GM21390 (cell line): Measurements from ENCODE around the gene PRR20B.
"Not testable (repeated sequence)": the region's sequence is repeated elsewhere in the genome, so short reads cannot be mapped to it uniquely, and the experiment has no call there.

Source experiments
- ATAC-seq: cut with Tn5 transposase; IDR thresholded peaks from one replicate; pipeline ENCODE4 v1.9.1; 2021; ENCODE audit not compliant: unreplicated experiment

The PRR20B gene

DNA sequence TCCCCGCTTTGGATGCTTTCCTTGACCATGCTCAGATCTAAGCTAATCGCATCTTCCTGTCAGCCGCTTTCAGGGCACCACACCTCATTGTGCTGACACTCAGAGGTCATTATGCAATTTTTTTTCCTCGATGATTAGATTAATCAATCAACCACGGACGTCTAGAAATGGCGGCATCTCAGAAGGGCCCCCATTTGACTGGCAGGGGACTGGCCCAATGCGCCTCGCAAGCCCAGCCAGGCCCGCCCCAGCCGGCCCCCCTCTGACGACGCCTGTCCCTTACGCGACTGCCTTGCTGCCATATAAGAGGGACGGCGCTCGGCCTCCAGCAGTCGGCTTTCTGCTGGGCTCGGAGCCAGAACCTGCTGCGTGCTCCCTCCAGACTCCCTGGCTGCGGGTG lies at the start of gene PRR20B:
Gene PRR20B, plus strand, starts transcription at position 301 of the 400 bp plus-strand sequence. CDS start 387 bp downstream, outside the sequence.
- ATAC-seq, result not testable (repeated sequence)

DNA sequence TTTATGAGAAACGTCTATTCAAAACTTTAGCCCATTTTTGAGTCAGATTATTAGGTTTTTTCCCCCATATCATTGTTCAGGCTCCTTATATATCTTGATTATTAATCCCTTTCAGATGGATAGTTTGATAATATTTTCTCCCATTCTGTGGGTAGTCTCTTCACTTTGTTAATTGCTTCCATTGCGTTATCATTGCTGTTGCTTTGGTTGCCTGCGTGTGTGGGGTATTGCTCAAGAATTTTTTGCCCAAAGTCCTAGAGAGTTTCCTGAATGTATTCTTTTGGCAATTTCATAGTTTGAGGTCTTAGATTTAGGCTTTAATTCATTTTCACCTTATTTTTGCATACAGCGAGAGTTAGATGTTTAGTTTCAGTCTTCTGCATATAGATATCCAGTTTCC lies 32.3 kb upstream of the PRR20B start:
- ATAC-seq, result no peak

DNA sequence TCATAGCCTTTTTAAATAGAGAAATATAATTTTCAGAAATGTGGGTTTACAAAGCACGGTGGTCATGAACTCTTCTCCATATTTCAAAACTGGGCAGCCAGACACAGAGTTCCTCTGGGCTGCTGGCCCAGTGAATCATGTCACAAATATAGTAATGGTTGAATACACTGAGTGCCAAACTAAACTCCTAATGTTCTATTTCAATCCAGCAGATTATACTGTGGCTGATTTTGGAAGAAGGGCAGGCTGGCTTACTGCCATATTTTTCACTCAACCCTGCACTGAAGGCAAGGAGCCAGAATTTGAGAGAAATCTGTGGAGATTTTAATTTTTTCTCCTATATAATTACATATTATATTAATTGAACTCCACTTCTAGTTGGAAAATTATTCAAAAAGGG lies 23.6 kb upstream of the PRR20B start:
- no peak for ATAC-seq

DNA sequence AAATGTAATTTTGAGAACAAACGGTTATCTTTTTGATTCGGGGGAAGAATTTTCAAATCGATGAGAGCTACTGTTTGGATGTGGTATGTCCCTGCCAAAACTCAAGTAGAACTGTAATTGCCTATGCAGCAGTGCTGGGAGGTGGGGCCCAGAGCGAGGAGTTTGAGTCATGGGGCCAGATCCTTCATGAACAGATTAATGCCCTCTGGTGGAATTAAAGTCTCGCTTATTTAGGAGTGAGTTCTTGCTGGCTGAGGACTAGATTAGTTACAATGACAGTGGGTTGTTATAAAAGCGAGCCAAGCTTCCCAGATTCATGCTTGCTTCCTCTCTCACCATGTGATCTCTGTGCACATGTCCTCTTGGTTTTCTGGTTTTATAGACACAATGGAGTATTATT lies 18.4 kb upstream of the PRR20B start:
- no peak for ATAC-seq

DNA sequence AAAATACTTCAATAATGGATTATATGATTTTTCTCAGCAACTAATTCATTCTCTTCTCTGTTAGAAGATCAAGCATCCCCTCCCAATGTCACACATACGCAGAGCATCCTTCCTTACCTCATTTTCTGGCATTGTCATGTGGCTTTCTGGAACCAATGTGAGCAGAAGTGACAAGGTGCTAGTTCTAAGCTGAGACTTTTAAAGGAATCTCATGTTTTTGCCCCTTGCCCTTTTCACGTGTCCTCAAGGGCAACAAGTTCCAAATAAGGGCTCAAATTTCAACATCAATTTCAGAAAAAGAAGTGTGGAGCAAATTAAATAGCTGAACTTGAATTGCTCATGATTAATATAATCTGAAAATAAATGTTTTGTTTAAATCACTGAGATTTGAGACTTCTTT lies 11.2 kb upstream of the PRR20B start:
- no peak for ATAC-seq

DNA sequence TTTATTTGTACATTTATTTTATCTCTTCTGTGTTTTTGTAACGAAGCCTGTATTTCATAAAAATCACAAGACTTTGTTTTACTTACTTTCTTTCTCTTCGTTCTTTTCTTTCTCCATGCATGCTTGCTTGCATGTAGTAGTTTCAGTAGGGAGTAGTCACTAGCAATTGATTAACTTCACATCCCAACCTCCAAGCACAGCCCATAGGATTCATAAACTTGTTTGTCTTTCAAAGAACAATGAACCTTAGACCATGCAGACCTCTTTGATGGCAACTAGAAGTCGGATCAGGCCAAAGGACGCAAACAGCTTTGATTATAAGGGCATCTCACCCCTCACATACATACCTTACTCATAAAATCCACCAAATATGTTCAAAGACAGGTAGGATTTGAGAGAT lies 9.7 kb upstream of the PRR20B start:
- no peak for ATAC-seq

DNA sequence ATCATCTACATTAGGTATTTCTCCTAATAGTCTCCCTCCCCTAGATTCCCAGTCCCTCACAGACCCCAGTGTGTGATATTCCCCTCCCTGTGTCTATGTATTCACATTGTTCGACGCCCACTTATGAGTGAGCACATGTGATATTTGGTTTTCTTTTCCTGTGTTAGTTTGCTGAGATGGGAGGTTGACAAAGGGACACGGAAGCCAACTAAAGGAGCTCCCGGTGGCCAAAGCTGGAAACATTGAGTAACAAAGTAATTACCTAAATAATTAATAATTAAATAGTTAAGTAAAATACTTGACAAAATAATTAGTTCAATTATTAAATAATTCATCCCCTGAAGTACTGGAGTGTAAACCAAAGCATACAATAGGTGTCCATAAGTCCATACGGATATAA lies 8.3 kb upstream of the PRR20B start:
- no peak for ATAC-seq

DNA sequence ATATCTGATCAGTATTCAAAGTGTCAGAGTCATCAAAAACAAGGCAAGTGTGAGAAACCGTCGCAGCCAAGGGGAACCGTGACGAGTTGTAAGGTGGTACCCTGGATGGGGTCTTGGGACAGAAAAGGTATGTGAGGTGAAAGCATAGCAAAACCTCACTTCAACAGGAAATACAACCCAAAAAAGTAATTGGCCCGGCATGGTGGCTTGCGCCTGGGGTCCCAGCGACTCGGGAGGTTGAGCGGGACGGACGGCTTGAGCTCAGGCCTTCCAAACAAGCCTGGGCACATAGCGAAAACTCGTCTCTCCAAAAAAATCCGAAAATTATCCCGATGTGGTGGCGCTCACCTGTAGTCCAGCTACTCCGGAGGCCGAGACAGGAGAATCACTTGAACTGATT lies 7.5 kb upstream of the PRR20B start:
- ATAC-seq, result not testable (repeated sequence)

DNA sequence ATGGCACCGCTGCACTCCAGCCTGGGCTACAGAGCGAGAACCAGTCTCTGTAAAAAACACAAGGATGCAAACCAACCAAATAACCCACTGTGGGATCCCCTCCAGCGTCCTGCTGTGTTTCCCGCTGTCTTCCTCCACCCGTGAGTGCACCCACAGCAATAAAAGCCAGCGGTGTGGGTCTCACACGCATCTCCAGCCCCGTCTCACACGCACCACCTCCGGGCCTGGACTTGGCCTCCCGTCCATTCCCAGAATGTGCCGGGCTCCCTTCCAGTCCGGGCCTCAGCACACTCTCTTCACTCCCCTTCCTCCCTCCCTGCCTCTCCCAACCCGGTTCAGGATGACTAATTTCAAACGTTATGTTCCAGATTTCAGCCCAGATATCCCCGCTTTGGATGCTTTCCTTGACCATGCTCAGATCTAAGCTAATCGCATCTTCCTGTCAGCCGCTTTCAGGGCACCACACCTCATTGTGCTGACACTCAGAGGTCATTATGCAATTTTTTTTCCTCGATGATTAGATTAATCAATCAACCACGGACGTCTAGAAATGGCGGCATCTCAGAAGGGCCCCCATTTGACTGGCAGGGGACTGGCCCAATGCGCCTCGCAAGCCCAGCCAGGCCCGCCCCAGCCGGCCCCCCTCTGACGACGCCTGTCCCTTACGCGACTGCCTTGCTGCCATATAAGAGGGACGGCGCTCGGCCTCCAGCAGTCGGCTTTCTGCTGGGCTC lies 6.9 kb upstream of the PRR20B start, which contains the start of gene PRR20A:
Gene PRR20A, plus strand, starts transcription at position 684 of the 734 bp plus-strand sequence. CDS start 387 bp downstream, outside the sequence.
- not testable (repeated sequence) for ATAC-seq

DNA sequence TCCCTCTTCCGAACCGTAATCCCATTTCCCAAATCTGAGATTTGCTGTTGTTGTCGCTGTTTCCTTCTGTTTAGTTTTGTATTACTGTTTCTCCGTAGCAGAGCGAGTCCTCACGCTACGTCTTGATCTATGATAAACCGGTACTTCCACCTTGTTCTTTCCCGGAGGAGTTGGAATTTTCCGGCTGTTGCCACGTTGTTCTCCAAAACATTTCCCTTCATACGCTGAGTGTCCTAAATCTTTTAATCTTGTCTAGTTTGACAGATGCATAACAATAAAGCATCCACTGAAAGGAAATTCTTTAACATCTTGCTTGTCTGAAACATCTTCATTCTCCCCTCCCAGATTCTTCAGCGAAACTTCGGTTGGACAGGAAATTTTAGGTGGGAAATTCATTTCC lies 818 bp downstream of the PRR20B start:
- not testable (repeated sequence) for ATAC-seq

DNA sequence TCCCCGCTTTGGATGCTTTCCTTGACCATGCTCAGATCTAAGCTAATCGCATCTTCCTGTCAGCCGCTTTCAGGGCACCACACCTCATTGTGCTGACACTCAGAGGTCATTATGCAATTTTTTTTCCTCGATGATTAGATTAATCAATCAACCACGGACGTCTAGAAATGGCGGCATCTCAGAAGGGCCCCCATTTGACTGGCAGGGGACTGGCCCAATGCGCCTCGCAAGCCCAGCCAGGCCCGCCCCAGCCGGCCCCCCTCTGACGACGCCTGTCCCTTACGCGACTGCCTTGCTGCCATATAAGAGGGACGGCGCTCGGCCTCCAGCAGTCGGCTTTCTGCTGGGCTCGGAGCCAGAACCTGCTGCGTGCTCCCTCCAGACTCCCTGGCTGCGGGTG lies 6.5 kb downstream of the PRR20B start, which contains the start of gene PRR20C:
Gene PRR20C, plus strand, starts transcription at position 301 of the 400 bp plus-strand sequence. CDS start 387 bp downstream, outside the sequence.
- ATAC-seq, result not testable (repeated sequence)

DNA sequence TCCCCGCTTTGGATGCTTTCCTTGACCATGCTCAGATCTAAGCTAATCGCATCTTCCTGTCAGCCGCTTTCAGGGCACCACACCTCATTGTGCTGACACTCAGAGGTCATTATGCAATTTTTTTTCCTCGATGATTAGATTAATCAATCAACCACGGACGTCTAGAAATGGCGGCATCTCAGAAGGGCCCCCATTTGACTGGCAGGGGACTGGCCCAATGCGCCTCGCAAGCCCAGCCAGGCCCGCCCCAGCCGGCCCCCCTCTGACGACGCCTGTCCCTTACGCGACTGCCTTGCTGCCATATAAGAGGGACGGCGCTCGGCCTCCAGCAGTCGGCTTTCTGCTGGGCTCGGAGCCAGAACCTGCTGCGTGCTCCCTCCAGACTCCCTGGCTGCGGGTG lies 13.0 kb downstream of the PRR20B start, which contains the start of gene PRR20D:
Gene PRR20D, plus strand, starts transcription at position 301 of the 400 bp plus-strand sequence. CDS start 387 bp downstream, outside the sequence.
- ATAC-seq, result not testable (repeated sequence)

DNA sequence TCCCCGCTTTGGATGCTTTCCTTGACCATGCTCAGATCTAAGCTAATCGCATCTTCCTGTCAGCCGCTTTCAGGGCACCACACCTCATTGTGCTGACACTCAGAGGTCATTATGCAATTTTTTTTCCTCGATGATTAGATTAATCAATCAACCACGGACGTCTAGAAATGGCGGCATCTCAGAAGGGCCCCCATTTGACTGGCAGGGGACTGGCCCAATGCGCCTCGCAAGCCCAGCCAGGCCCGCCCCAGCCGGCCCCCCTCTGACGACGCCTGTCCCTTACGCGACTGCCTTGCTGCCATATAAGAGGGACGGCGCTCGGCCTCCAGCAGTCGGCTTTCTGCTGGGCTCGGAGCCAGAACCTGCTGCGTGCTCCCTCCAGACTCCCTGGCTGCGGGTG lies 19.6 kb downstream of the PRR20B start, which contains the start of gene PRR20E:
Gene PRR20E, plus strand, starts transcription at position 301 of the 400 bp plus-strand sequence. CDS start 387 bp downstream, outside the sequence.
- ATAC-seq, result not testable (repeated sequence)

DNA sequence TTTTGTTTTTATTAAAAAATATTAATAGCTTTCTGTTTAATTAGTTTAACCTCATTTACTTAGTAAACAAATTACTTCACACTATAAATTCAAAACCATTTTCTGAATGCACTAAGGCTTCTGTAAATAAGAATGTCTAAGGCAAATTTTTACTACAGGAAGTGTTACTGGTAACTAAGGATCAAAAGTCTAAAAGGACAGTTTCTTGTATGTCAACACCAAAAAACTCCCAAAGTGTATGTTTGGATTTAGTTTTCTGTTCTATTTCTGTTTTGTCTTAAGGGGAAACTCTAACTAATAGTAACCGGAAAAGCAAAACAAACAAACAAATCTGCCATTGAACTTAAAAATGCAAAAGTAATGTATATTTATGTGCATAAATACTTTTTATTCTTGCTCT lies 44.4 kb downstream of the PRR20B start:
- ATAC-seq, result no peak
